CD4-positive, alpha-beta T cell treated with Interleukin-15 for 4 hours (primary cell): ENCODE measurements around the gene CAMK4.

Experiments used
- DNase-seq: peaks from one replicate; pipeline ENCODE4 v3.0.0-alpha.2; 2020; ENCODE audit warnings: low spot score

CAMK4 gene

DNA sequence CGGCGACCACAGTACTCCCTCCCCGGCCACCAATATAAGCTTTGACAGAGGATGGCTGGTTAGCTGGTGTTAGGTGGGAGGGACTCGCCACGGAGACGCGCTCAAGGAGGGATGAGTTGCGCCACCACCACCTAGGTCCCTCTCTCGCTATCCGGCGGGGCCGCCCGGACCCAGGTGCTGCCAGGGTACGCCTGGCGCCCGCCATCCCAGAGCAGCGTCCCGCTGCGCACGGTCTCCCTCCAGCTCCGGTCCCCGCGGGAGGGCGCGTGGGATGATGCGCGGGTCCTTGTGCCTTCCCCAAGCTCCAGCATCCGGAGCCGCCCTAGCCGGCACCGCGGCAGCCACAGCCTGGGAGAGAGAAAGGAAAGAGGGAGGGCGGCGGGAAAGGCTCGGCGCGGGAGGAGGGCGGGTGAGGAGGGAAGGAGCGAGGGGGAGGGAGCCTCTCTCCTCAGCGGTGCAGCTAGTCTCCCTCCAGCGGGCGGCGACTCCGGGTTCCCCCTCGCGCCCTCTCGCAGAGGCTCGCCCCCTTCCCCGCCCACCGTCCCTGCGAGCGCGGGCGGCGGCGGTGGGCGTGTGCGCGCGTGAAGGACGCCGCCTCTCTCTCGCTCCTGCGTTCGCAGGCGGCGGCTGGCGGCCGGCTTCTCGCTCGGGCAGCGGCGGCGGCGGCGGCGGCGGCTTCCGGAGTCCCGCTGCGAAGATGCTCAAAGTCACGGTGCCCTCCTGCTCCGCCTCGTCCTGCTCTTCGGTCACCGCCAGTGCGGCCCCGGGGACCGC lies at the start of gene CAMK4:
Gene CAMK4, plus strand, starts transcription at position 598 of the 774 bp plus-strand sequence. Its CDS starts 100 bp downstream, at position 698.
- DNase-seq, result peak; percentile 76

- no peak for DNase-seq
Observed at GRCh38 chr5:111183064-111183463, 41.1 kb upstream of the CAMK4 start.

GRCh38 chr5:111187079-111187478 lies 37.1 kb upstream of the CAMK4 start:
- DNase-seq, result no peak

DNA sequence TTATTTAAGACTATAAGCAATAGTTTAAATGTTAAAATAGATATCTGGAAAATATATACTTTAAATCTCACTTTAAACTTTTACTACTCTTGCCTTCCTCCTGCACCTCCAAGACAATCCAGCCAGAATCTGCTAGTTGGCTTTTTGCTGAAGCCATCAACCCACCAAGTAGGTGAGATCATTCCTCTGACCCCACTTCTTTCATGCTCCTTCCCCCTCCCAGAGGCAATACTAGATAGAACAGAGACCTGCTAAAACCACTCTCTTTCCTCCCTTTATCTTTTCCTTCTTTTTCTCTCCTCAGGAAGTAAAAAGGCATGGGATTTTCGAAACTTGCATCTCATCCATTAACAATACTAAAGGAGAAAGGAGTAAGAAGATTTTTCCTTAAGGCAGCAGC lies 30.1 kb upstream of the CAMK4 start:
- DNase-seq, result no peak

- no peak for DNase-seq
Observed at GRCh38 chr5:111194925-111195324, 29.3 kb upstream of the CAMK4 start.

- no peak for DNase-seq
Observed at GRCh38 chr5:111197523-111197922, 26.7 kb upstream of the CAMK4 start.

DNA sequence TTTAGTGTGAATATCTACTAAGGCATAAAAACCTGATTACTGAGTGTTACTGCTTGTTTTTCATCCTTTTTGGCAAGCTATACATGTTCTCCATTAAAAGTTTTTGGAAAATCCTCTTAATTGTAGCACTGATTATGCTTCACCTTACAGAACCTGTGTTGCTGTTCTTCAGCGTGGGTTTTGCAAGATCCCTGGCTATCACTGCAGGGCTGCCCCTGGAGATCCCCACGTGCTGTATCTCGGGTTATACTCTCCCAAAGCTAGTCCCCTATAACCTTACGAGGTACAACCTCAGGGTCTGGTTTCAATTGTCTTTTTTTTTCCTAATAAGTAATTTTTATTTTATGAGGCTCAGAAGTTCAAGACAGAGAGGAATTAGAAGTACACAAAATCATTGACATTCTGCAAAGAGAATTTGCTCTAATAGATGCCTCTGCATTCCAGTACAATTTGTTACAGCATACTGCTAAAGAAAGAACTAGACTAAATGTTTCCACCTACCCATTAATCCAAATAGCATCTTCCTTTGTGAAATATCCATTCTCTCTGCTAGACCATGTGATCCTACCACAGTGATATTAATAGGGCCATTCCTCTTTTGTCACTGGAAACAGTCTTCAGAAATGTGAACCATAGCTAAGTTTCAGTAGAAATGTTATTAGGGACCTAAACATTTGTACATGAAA lies 25.8 kb upstream of the CAMK4 start:
- no peak for DNase-seq

DNA sequence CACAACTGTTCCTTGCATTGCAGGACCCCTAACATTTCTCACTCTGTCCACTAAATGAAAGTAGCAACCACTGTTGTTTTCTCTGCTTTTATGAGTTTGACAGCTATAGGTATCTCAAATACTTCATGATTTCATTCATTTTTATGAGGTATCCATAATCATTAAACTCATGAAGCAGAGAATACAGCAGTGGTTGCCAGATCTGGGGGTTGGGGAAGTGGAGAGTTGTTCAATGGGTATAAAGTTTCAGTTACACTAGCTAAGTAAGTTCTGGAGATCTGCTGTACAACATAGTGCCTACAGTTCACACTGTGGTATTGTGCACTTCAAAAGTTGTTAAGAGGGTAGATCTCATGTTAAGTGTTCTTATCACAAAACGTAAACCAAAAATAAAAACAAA lies 23.4 kb upstream of the CAMK4 start:
- no peak for DNase-seq

GRCh38 chr5:111201705-111202104 lies 22.5 kb upstream of the CAMK4 start:
- no peak for DNase-seq

DNA sequence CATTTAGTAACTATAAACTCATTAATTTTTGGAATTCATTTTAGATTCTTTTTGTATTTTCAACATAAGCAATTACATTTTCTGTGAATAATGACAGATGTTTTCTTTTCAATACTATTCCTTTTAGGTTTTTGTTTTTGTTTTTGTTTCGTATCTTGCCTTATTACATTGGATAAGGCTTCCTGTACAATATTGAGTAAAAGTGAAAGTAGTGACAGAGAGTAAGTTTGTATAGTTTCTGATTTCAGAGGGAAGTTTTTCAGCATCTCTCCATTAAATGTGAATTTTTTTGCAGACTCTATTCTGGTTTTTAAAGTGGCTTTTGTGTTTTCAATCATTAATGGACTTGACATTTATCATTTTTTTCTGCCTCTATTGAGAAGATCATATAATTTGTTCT lies 12.8 kb upstream of the CAMK4 start:
- DNase-seq, result no peak

- DNase-seq, result no peak
Observed at GRCh38 chr5:111214052-111214742, 10.0 kb upstream of the CAMK4 start.

GRCh38 chr5:111215971-111216370 lies 8.2 kb upstream of the CAMK4 start:
- DNase-seq, result no peak

DNA sequence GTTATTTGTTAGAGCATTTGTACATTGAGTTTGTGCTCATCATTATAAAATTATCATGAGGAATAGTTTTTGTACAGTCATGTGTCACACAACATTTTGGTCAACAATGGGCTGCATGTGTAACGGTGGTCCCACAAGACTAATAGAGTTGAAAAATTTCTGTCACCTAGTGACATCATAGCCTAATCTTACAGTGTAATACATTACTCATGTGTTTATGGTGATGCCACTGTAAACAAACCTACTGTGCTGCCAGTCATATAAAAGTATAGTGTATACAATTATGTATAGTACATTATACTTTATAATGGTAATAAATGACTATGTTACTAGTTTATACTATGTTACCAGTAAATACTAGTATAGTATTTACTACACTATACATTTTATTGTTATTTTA lies 3.0 kb upstream of the CAMK4 start:
- DNase-seq, result no peak

DNA sequence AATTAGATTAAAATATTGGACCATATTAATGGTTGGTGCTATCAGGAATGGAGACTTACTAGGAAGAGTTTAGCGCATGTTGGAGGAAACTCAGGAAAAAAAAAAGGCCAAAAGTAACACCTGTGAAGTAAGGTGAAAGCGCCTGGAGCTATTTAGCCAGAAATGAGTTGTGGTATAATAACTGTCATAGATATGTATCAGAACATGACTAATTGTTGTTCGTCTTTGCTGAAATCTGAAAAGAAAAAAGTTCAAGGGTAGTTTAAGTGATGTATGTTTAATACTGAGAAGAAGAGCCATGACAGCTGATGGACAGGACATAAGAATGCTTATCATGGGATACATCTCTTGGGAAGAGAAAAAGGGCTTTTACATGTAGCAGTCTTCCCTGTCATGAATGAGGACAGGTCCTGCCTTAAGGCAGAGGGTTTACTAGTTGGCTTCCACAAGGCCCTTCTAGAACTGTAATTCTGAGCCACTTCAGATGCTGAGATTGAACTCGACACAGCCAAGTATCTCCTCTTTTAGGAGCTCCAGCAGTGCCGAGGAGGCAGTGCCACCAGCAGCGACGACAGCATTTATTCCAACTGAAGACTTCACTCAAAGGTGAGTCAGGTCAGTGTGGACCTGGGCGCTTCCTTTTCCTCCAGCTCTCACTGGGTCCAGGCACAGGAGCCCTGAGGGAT lies 940 bp upstream of the CAMK4 start:
- peak; percentile 39 for DNase-seq

- no peak for DNase-seq
Observed at GRCh38 chr5:111224561-111225345, 569 bp downstream of the CAMK4 start.

- peak; percentile 38 for DNase-seq
Observed at GRCh38 chr5:111225926-111226325, 1.7 kb downstream of the CAMK4 start.

- DNase-seq, result no peak
Observed at GRCh38 chr5:111226556-111226955, 2.4 kb downstream of the CAMK4 start.

DNA sequence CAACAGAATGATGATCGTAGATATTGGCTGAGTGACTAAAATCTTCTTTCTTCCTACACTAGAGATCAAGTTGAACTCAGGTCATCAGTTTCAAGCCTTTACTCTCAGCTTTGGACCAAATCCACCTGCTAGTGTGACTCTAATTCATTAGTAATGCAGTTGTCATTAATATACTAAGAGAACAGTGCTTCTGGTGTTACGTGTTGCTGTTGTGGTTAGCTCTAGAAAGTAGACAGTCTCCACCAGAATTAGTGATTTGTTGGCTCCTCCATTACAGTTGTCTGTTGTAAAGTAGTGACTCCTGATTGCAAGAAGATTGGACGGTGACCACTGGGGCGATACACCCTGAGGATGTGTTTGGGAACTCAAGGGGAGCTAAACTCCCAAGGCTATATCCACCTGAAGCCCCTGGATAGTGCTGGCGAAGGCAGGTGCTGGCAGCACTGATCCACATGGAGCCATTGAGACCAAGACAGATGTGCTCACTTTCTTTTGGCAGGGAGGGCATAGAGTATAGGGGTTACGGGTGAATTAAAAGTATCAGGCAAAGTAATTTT lies 3.1 kb downstream of the CAMK4 start:
- peak; percentile 43 for DNase-seq

DNA sequence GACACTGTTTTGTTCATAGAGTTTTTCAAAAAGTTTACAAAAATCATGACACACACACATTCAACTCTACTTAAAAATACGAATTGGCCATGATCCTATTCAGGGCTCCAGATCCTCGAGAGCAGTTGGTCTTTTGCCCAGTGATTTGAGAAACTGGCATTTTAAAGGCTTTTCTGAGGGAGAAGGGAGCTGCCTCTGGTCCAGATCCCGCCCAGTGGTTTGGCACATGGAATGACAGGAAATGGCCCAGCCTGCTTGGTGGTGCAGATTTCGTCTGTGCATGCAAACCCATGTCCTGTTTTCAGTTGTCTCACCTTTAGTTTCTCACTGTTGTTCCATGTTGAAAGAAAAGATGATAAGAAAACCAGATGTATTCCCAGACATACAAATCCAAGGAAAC lies 3.6 kb downstream of the CAMK4 start:
- DNase-seq, result no peak

DNA sequence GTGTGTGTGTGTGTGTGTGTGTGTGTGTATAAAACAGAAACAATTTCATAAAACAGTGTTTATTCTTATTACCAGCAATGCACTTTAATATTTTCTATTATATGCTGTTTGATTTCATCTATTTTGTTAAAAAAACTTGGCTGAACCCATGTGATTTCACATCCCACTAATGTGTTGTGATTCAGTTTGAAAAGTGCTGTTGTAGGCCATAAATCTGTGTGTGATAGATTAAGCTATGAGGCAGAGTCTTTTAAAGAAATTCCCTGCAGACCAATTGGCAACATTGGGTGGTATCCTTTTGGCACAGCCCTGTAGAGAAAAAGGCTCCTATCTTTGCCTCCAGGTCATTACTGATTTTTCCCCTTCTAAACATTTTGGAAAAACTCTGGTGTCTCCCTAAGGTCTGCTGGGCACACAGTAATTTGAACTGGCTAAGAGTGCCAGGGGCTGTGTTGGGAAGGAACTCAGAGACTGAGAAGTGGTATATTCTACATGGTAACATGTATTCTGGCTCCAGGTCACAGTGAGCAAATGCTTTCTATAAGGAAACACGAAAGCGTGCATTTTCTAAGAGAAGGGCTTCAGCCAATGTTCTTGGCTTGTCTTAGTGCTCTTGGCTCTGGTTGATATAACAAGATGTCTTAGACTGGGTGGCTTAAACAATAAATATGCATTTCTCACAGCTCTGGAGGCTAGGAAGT lies 4.5 kb downstream of the CAMK4 start:
- DNase-seq, result no peak
